A549 (cell line): ENCODE measurements around the gene C10orf62. TPM values are rescaled to one million over a fixed set of nuclear protein-coding genes. Genes with fewer than 3 reads are reported as not detected.

Experiments
- ATAC-seq, 2 experiments: fragments of 200-7000 bp in 1 of 2; fragments of >200 bp in 1 of 2; cut with Nextera tagmentation in 1 of 2; cut with Tn5 transposase in 1 of 2; 3 replicates each; pipeline versions ENCODE4 v1.8.0 to v1.9.1; 2018 to 2020; ENCODE audit warnings: mild to moderate bottlenecking in 1 of 2, moderate library complexity in 1 of 2
- CTCF ChIA-PET: fragments of 300-600 bp; sonication (Branson Sonifier 250); formaldehyde crosslinking; extraction: SDS; loops from one replicate; lab custom pipeline; 2021; ENCODE audit warnings: antibody characterized with exemption, inconsistent platforms; lab: Yijun Ruan, JAX
- POLR2A ChIA-PET: fragments of 350-600 bp; formaldehyde crosslinking; extraction: SDS; loops from one replicate; lab custom pipeline; 2021; ENCODE audit warnings: antibody characterized with exemption, inconsistent platforms; lab: Yijun Ruan, JAX
- DNase-seq, 2 experiments: peaks; one replicate each; pipeline versions ENCODE4 v3.0.0 to v3.0.0-alpha.2; 2011 to 2016; ENCODE audit warnings: low read depth in 1 of 2, low spot score in 1 of 2
- FAIRE-seq: peaks from 2 replicates; lab custom pipeline; 2011; peaks lifted over from hg19 to GRCh38; lab: Jason Lieb, UNC
- H3K27ac ChIP-seq, 2 experiments: fragments of >200 bp; sonication (Bioruptor Twin); formaldehyde crosslinking; 3 replicates each; pipeline ENCODE4 v1.5.1; 2016 to 2017
- H3K4me1 ChIP-seq: fragments of >200 bp; sonication (Bioruptor Twin); formaldehyde crosslinking; 3 replicates; pipeline ENCODE4 v1.6.1; 2016
- H3K4me2 ChIP-seq: fragments of >200 bp; sonication (Bioruptor Twin); formaldehyde crosslinking; 3 replicates; pipeline ENCODE4 v1.6.1; 2016
- H3K4me3 ChIP-seq: fragments of >200 bp; sonication (Bioruptor Twin); formaldehyde crosslinking; 3 replicates; pipeline ENCODE4 v1.5.1; 2016
- H3K9me3 ChIP-seq: fragments of >200 bp; sonication (Bioruptor Twin); formaldehyde crosslinking; 3 replicates; pipeline ENCODE4 v1.6.1; 2016
- BCL3 ChIP-seq: fragments of >200 bp; sonication (Bioruptor Twin); formaldehyde crosslinking; IDR thresholded peaks from 3 replicates; pipeline ENCODE4 v1.6.1; 2016
- CEBPB ChIP-seq, 2 experiments: fragments of >200 bp in 1 of 2; sonication (Bioruptor Twin) in 1 of 2; formaldehyde crosslinking in 1 of 2; IDR thresholded peaks; 2 replicates each; pipeline ENCODE4 v1.6.1; 2012 to 2016
- EHMT2 ChIP-seq: fragments of 200-600 bp; sonication (generic); IDR thresholded peaks from 2 replicates; pipeline ENCODE4 v1.6.1; 2016; ENCODE audit warnings: antibody characterized with exemption, low read depth, mild to moderate bottlenecking, moderate library complexity
- EP300 ChIP-seq, 2 experiments: fragments of >200 bp; sonication (Bioruptor Twin); formaldehyde crosslinking; IDR thresholded peaks; 2 replicates in 1 of 2; 3 replicates in 1 of 2; pipeline ENCODE4 v1.6.1; 2016 to 2017
- ESRRA ChIP-seq: fragments of 150-350 bp; IDR thresholded peaks from 2 replicates; pipeline ENCODE4 v1.6.1; 2014; ENCODE audit warnings: mild to moderate bottlenecking, low read length, borderline replicate concordance
- HMGXB4 ChIP-seq: fragments of 250-450 bp; sonication (Bioruptor Pico); IDR thresholded peaks from 2 replicates; pipeline ENCODE4 v1.5.0; 2021; ENCODE audit warnings: mild to moderate bottlenecking, moderate library complexity, borderline replicate concordance
- KDM1A ChIP-seq: fragments of 200-600 bp; sonication (generic); IDR thresholded peaks from 2 replicates; pipeline ENCODE4 v1.6.1; 2016; ENCODE audit warnings: low read depth, mild to moderate bottlenecking
- PHF8 ChIP-seq: fragments of 200-600 bp; sonication (generic); IDR thresholded peaks from 2 replicates; pipeline ENCODE4 v1.6.1; 2016; ENCODE audit warnings: low read depth, mild to moderate bottlenecking, antibody characterized with exemption, moderate library complexity, borderline replicate concordance
- POLR2A ChIP-seq: IDR thresholded peaks from 2 replicates; pipeline ENCODE4 v1.6.1; 2012; ENCODE audit warnings: mild to moderate bottlenecking, low read length
- RAD21 ChIP-seq, 2 experiments: fragments of >200 bp in 1 of 2; sonication (Bioruptor Twin) in 1 of 2; formaldehyde crosslinking in 1 of 2; IDR thresholded peaks in 1 of 2; conservative IDR thresholded peaks in 1 of 2; 2 replicates in 1 of 2; 3 replicates in 1 of 2; pipeline ENCODE4 v1.6.1; 2012 to 2018; ENCODE audit warnings: inconsistent platforms in 1 of 2
- RARB ChIP-seq: fragments of 250-450 bp; sonication (Bioruptor Pico); IDR thresholded peaks from 2 replicates; pipeline ENCODE4 v1.8.0; 2021; ENCODE audit warnings: mild to moderate bottlenecking, moderate library complexity
- REST ChIP-seq: fragments of 200-600 bp; sonication (generic); IDR thresholded peaks from 2 replicates; pipeline ENCODE4 v1.6.1; 2016; ENCODE audit warnings: antibody characterized with exemption, mild to moderate bottlenecking, moderate library complexity
- RFX5 ChIP-seq: fragments of 450-650 bp; IDR thresholded peaks from 2 replicates; pipeline ENCODE4 v1.7.1; 2014; ENCODE audit warnings: antibody characterized with exemption, mild to moderate bottlenecking, moderate library complexity
- SREBF2 ChIP-seq: fragments of 450-650 bp; IDR thresholded peaks from 2 replicates; pipeline ENCODE4 v1.6.1; 2014; ENCODE audit warnings: mild to moderate bottlenecking, moderate library complexity
- TFCP2L1 ChIP-seq: fragments of 250-450 bp; sonication (Bioruptor Pico); IDR thresholded peaks from 2 replicates; pipeline ENCODE4 v1.5.0; 2021; ENCODE audit warnings: mild to moderate bottlenecking
- TP53 ChIP-seq: fragments of 250-450 bp; sonication (Bioruptor Pico); IDR thresholded peaks from 2 replicates; pipeline ENCODE4 v1.5.0; 2021; ENCODE audit warnings: mild to moderate bottlenecking, moderate library complexity
- ZFP36 ChIP-seq: fragments of 450-650 bp; IDR thresholded peaks from 2 replicates; pipeline ENCODE4 v1.6.1; 2014; ENCODE audit warnings: borderline replicate concordance; ENCODE audit not compliant: partially characterized antibody
- WGBS: methylation state at CpG from one replicate; pipeline ENCODE4 v1.1.6; 2017; ENCODE audit errors: missing lambda C conversion rate; 5-methylcytosine and 5-hydroxymethylcytosine counted together
- polyA plus RNA-seq, 4 experiments: library from polyadenylated mRNA; depleted of rRNA in 3 of 4; stranded (reverse); fragments of >200 nt; fragmentation: RNase III in 1 of 4; extraction: RNeasy Plus Mini Kit Qiagen cat#74134 plus additional on column Dnase treatment in 1 of 4; gene quantifications; 2 replicates in 3 of 4; 3 replicates in 1 of 4; pipeline ENCODE4 v1.2.3, GENCODE V29; 2011 to 2017

The C10orf62 gene
- polyA plus RNA-seq, 2 of the 4 experiments (the other 2 are of a cell fraction), result not detected

- ATAC-seq, result no peak
- CTCF ChIA-PET, result interaction anchor here (1.0 to 33.8 kb wide), 3 partner anchors 9 to 21 kb away, joined by 3 to 1048 read pairs (median 131); partner anchors contain the start of genes C10orf62 and HOGA1
- POLR2A ChIA-PET, result no interaction called here
Measured at GRCh38 chr10:97578171-97578844, 11.2 kb upstream of the C10orf62 start.

More at GRCh38 chr10:97578171-97578844, 11.2 kb upstream of the C10orf62 start:
- Histone ChIP-seq H3K4me3 (no peak overlapping the region), H3K4me2 (no peak overlapping the region), H3K27ac (peak overlapping the region in 1 of 2 experiments; percentile 78; a peak in 2 of 6 replicates), H3K9me3 (no peaks in the 10 kb centered on the region), H3K4me1 (peaks cover 38% of the 10 kb centered on the region)
- 93% methylated on average over 40 of the region's 40 CpGs for WGBS
- DNase-seq (no peak), FAIRE-seq (no peak)
- TF ChIP-seq ESRRA, result no peak
- TF ChIP-seq EHMT2, result no peak
- TF ChIP-seq RARB (CRISPR knock-in tag), result no peak
- TF ChIP-seq PHF8, result no peak
- no peak for TF ChIP-seq POLR2A
- TF ChIP-seq TP53, result no peak
- TF ChIP-seq REST, result no peak
- no peak for TF ChIP-seq RFX5
- no peak for TF ChIP-seq RAD21 (conservative IDR thresholded peaks at IDR 0.05 in 1 of 2, IDR thresholded peaks at IDR 0.05 in 1 of 2)
- no peak for TF ChIP-seq EP300 (IDR thresholded peaks at IDR 0.05)
- TF ChIP-seq HMGXB4 (CRISPR knock-in tag), result no peak
- TF ChIP-seq TFCP2L1, result no peak
- no peak for TF ChIP-seq ZFP36
- no peak for TF ChIP-seq CEBPB (IDR thresholded peaks at IDR 0.05)
- TF ChIP-seq SREBF2, result no peak
- no peak for TF ChIP-seq BCL3
- no peak for TF ChIP-seq KDM1A
